ENCODE results near the gene PLA2G12A.

DNA sequence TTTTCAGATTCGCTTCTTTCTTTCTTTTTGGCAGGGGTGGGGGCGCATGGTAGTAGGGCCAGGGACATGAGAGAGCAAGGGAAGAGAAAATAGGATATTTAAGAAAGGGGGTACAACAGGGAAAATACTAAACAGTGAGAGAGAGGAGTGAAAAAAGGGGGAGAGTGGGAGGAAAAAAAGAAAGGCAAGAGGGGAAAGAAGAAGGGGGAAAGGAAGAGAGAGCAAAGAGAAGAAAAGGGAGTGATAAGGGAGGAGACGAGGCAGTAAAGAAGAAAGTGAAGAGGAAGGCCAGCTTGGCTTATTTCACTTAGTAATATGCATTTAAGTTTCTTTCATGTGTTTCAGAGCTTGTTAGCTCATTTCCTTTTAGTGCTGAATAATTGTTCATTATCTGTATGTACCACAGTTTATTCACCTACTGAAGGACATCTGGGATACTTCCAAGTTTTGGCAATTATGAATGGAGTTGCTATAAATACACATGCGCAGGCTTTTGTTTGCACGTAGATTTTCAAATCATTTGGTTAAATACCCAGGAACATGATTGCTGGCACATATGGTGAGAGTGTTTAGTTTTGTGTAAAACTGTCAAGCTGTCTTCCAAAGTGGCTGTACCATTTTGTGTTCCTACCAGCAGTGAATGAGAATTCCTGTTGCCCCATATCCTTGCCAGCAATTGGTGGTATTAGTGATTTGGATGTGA is 63.9 kb downstream of the PLA2G12A start:
- no peak for TF ChIP-seq CTCF (IDR thresholded peaks at IDR 0.05; ENCODE audit: extremely low read depth in 1 of 2, insufficient read depth in 1 of 2, low read depth in 1 of 2, low read length in 2 of 2)
- no peak for TF ChIP-seq POLR2A (IDR thresholded peaks at IDR 0.05; ENCODE audit: low read depth, low read length)
- no peak for TF ChIP-seq MAX (IDR thresholded peaks at IDR 0.05; ENCODE audit: insufficient read depth, insufficient read length)
- TF ChIP-seq JUN (IDR thresholded peaks at IDR 0.05; ENCODE audit: borderline replicate concordance, insufficient read depth, insufficient read length, low read depth), result no peak
- TF ChIP-seq EZH2 (IDR thresholded peaks at IDR 0.05; ENCODE audit: borderline replicate concordance, low read depth, low read length, severe bottlenecking), result no peak

Measured in endothelial cell of umbilical vein (primary cell).